IMR-90 (cell line): ENCODE measurements around the gene TRAF3. TPM values are rescaled to one million over a fixed set of nuclear protein-coding genes. Genes with fewer than 3 reads are reported as not detected.
A peak's percentile ranks its signal among the peaks of the same experiment; 100 is the strongest.

Experiments used
- ATAC-seq: fragments of 200-7000 bp; cut with Tn5 transposase; 2 replicates; pipeline ENCODE4 v1.9.1; 2020; ENCODE audit warnings: low read depth, mild to moderate bottlenecking, moderate library complexity
- BruUV-seq: library from RNA; stranded (reverse); fragments of 400-500 nt; replicated peaks from 2 replicates; lab custom pipeline; 2021; lab: Mats Ljungman, UMichigan
- CTCF ChIA-PET: fragments of 300-600 bp; formaldehyde crosslinking; extraction: SDS; loops from one replicate; lab custom pipeline; 2021; ENCODE audit warnings: antibody characterized with exemption; lab: Yijun Ruan, JAX
- POLR2A ChIA-PET: fragments of 300-600 bp; sonication (Branson Sonifier 250); formaldehyde crosslinking; loops from one replicate; lab custom pipeline; 2022; ENCODE audit warnings: antibody characterized with exemption; ENCODE audit not compliant: unreplicated experiment; lab: Charles Lee
- DNase-seq: peaks from one replicate; pipeline ENCODE4 v3.0.0; 2013
- H2AFZ ChIP-seq: replicated peaks from 2 replicates; pipeline ENCODE3; 2013; ENCODE audit warnings: low read length, mild to moderate bottlenecking; ENCODE audit not compliant: poor library complexity
- H2AK5ac ChIP-seq: 2 replicates; pipeline ENCODE4 v1.6.1; 2013; ENCODE audit warnings: low read depth, low read length, inconsistent platforms
- H2AK9ac ChIP-seq: replicated peaks from 2 replicates; pipeline ENCODE3; 2013; ENCODE audit warnings: mild to moderate bottlenecking, low read depth, low read length, moderate library complexity; ENCODE audit not compliant: poor library complexity
- H2BK120ac ChIP-seq: 2 replicates; pipeline ENCODE4 v1.6.1; 2013; ENCODE audit warnings: low read depth, low read length, inconsistent platforms
- H2BK15ac ChIP-seq: 3 replicates; pipeline ENCODE4 v1.6.1; 2013; ENCODE audit warnings: low read depth, low read length, inconsistent platforms
- H2BK20ac ChIP-seq: 2 replicates; pipeline ENCODE4 v1.6.1; 2013; ENCODE audit warnings: low read depth, mild to moderate bottlenecking, inconsistent platforms, low read length, moderate library complexity
- H2BK5ac ChIP-seq: 2 replicates; pipeline ENCODE4 v1.6.1; 2013; ENCODE audit warnings: mild to moderate bottlenecking, low read depth, low read length, inconsistent platforms; ENCODE audit not compliant: poor library complexity, severe bottlenecking
- H3K14ac ChIP-seq: replicated peaks from 2 replicates; pipeline ENCODE4 v1.6.1; 2013; ENCODE audit warnings: low read depth, low read length, inconsistent platforms
- H3K18ac ChIP-seq: 2 replicates; pipeline ENCODE4 v1.6.1; 2013; ENCODE audit warnings: low read depth, low read length, control low read depth
- H3K23ac ChIP-seq: 2 replicates; pipeline ENCODE4 v1.6.1; 2013; ENCODE audit warnings: low read depth, low read length, inconsistent platforms
- H3K27ac ChIP-seq: 2 replicates; pipeline ENCODE4 v1.5.1; 2013; ENCODE audit warnings: mild to moderate bottlenecking, control low read depth, low read length; ENCODE audit not compliant: insufficient read depth
- H3K27me3 ChIP-seq: 2 replicates; pipeline ENCODE4 v1.6.1; 2013; ENCODE audit warnings: low read length; ENCODE audit not compliant: control insufficient read depth, insufficient read depth
- H3K36me3 ChIP-seq: 2 replicates; pipeline ENCODE4 v1.6.1; 2013; ENCODE audit warnings: low read length, mixed read lengths; ENCODE audit not compliant: control insufficient read depth, insufficient read depth
- H3K4ac ChIP-seq: 2 replicates; pipeline ENCODE4 v1.6.1; 2013; ENCODE audit warnings: low read depth, low read length, inconsistent platforms
- H3K4me1 ChIP-seq: 2 replicates; pipeline ENCODE4 v1.6.1; 2013; ENCODE audit warnings: low read length, mixed read lengths; ENCODE audit not compliant: control insufficient read depth, insufficient read depth
- H3K4me2 ChIP-seq: 2 replicates; pipeline ENCODE4 v1.6.1; 2013; ENCODE audit warnings: low read depth, mild to moderate bottlenecking, control low read depth, low read length, moderate library complexity
- H3K4me3 ChIP-seq: 2 replicates; pipeline ENCODE4 v1.5.1; 2013; ENCODE audit warnings: low read depth, mild to moderate bottlenecking, control low read depth, low read length, moderate library complexity; ENCODE audit not compliant: insufficient read depth
- H3K56ac ChIP-seq: 2 replicates; pipeline ENCODE4 v1.6.1; 2013; ENCODE audit warnings: low read length, inconsistent platforms; ENCODE audit not compliant: insufficient read depth; ENCODE audit errors: extremely low read depth
- H3K79me1 ChIP-seq, 2 experiments: 2 replicates each; pipeline ENCODE4 v1.6.1; 2013; ENCODE audit warnings: low read length in 2 of 2, inconsistent platforms in 1 of 2, low read depth in 1 of 2
- H3K9ac ChIP-seq: 2 replicates; pipeline ENCODE4 v1.6.1; 2013; ENCODE audit warnings: low read depth, low read length, control low read depth
- H3K9me1 ChIP-seq: 2 replicates; pipeline ENCODE4 v1.6.1; 2013; ENCODE audit warnings: low read length, inconsistent platforms; ENCODE audit not compliant: insufficient read depth
- H3K9me3 ChIP-seq: 2 replicates; pipeline ENCODE4 v1.6.1; 2013; ENCODE audit warnings: low read length; ENCODE audit not compliant: control insufficient read depth, insufficient read depth
- H4K20me1 ChIP-seq: 2 replicates; pipeline ENCODE4 v1.6.1; 2013; ENCODE audit warnings: low read length, inconsistent platforms; ENCODE audit not compliant: insufficient read depth
- H4K5ac ChIP-seq: 2 replicates; pipeline ENCODE4 v1.6.1; 2013; ENCODE audit warnings: mild to moderate bottlenecking, low read depth, low read length, control low read depth
- H4K8ac ChIP-seq, 2 experiments: 2 replicates each; pipeline ENCODE4 v1.6.1; 2013; ENCODE audit warnings: low read depth in 2 of 2, low read length in 2 of 2, control low read depth in 1 of 2, inconsistent platforms in 1 of 2
- H4K91ac ChIP-seq: 2 replicates; pipeline ENCODE4 v1.6.1; 2013; ENCODE audit warnings: low read depth, low read length, inconsistent platforms; ENCODE audit not compliant: insufficient read depth
- CHD1 ChIP-seq: IDR thresholded peaks from 2 replicates; pipeline ENCODE4 v1.6.1; 2012; ENCODE audit warnings: low read depth, low read length, improper control_type of control experiment
- MAZ ChIP-seq: IDR thresholded peaks from 2 replicates; pipeline ENCODE4 v1.6.1; 2012; ENCODE audit warnings: low read depth, mild to moderate bottlenecking, low read length, improper control_type of control experiment, moderate library complexity, borderline replicate concordance
- MXI1 ChIP-seq: IDR thresholded peaks from 2 replicates; pipeline ENCODE4 v1.6.1; 2012; ENCODE audit warnings: low read depth, mild to moderate bottlenecking, low read length, moderate library complexity, borderline replicate concordance
- RFX5 ChIP-seq: IDR thresholded peaks from 2 replicates; pipeline ENCODE4 v1.8.0; 2012; ENCODE audit warnings: low read depth, mild to moderate bottlenecking, low read length, moderate library complexity
- WGBS, 2 experiments: methylation state at CpG; one replicate each; pipeline versions ENCODE4 v1.1.5 to v1.1.7; 2013; ENCODE audit warnings: missing lambda C conversion rate in 2 of 2; ENCODE audit not compliant: insufficient read length in 1 of 2; ENCODE audit errors: extremely low coverage in 2 of 2; 5-methylcytosine and 5-hydroxymethylcytosine counted together
- dilution Hi-C: fragments of 300-500 bp; cut with HindIII; formaldehyde crosslinking; loops from one replicate; pipeline ENCODE4 v1.14.3; 2018; ENCODE audit warnings: low sequenced_read_pairs; ENCODE audit not compliant: unreplicated experiment
- in situ Hi-C: fragments of 300-500 bp; cut with MboI; formaldehyde crosslinking; loops from 3 replicates; pipeline ENCODE4 v1.14.3; 2019; ENCODE audit warnings: low sequenced_read_pairs, inconsistent platforms, mixed read lengths
- intact Hi-C: fragments of 100-400 bp; cut with micrococcal nuclease; formaldehyde crosslinking; loops from 2 replicates; pipeline ENCODE4 v1.10.0; 2022
- polyA plus RNA-seq, 3 experiments: library from polyadenylated mRNA; depleted of rRNA; stranded (reverse); fragments of >200 nt; gene quantifications; 2 replicates each; pipeline ENCODE4 v1.2.3, GENCODE V29; 2012; ENCODE audit warnings: low replicate concordance in 1 of 3
- total RNA-seq: library from RNA; depleted of rRNA; stranded (reverse); fragments of >200 nt; gene quantifications from 2 replicates; pipeline ENCODE4 v1.2.3, GENCODE V29; 2012

Gene TRAF3
- total and polyA plus RNA-seq, 2 of the 4 experiments (the other 2 are of a cell fraction): 21.2 to 25.3 TPM

DNA sequence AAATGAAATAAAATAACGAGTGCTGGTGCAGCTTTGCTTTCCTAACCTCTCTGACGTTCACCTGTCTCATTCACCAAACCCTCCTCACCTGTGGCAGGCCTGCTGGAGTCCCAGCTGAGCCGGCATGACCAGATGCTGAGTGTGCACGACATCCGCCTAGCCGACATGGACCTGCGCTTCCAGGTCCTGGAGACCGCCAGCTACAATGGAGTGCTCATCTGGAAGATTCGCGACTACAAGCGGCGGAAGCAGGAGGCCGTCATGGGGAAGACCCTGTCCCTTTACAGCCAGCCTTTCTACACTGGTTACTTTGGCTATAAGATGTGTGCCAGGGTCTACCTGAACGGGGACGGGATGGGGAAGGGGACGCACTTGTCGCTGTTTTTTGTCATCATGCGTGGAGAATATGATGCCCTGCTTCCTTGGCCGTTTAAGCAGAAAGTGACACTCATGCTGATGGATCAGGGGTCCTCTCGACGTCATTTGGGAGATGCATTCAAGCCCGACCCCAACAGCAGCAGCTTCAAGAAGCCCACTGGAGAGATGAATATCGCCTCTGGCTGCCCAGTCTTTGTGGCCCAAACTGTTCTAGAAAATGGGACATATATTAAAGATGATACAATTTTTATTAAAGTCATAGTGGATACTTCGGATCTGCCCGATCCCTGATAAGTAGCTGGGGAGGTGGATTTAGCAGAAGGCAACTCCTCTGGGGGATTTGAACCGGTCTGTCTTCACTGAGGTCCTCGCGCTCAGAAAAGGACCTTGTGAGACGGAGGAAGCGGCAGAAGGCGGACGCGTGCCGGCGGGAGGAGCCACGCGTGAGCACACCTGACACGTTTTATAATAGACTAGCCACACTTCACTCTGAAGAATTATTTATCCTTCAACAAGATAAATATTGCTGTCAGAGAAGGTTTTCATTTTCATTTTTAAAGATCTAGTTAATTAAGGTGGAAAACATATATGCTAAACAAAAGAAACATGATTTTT lies 128.2 kb downstream of the TRAF3 start:
- WGBS, 2 experiments: 98% methylated on average over 14 of the region's 38 CpGs; no CpG with 5 or more reads in 1 of the 2 experiments
- dilution Hi-C loops: no loop called here
- BruUV-seq: TSS peak; percentile 33

More for the DNA sequence above, 128.2 kb downstream of the TRAF3 start:
- no peak overlapping the region for H3K23ac ChIP-seq
- CTCF ChIA-PET: no interaction called here
- TF ChIP-seq RFX5 (no peak), CHD1 (no peak), MAZ (no peak), MXI1 (no peak)
- no peak overlapping the region for H3K18ac ChIP-seq
- no peak overlapping the region for H2BK5ac ChIP-seq
- H2AK9ac ChIP-seq: no peak overlapping the region
- H3K36me3 ChIP-seq: peaks cover 23% of the 10 kb centered on the region
- no peak overlapping the region for H2BK15ac ChIP-seq
- H3K9me3 ChIP-seq: no peaks in the 10 kb centered on the region
- no peaks in the 10 kb centered on the region for H3K4me1 ChIP-seq
- H3K79me1 ChIP-seq: no peaks in the 10 kb centered on the region
- intact Hi-C loops (no loop called here), in situ Hi-C loops (no loop called here)
- no peak overlapping the region for H4K8ac ChIP-seq
- H3K4me2 ChIP-seq: no peak overlapping the region
- H3K14ac ChIP-seq: no peak overlapping the region
- no peak overlapping the region for H3K27ac ChIP-seq
- no peak overlapping the region for H2AFZ ChIP-seq
- no peak overlapping the region for H3K4ac ChIP-seq
- H3K27me3 ChIP-seq: no peaks in the 10 kb centered on the region
- no peak overlapping the region for H4K91ac ChIP-seq
- H3K9ac ChIP-seq: no peak overlapping the region
- 0 out of 2 replicates have a peak, but pooled peaks cover 2% of the 10 kb centered on the region for H3K9me1 ChIP-seq
- no peak for ATAC-seq
- H2AK5ac ChIP-seq: no peak overlapping the region
- no peak overlapping the region for H3K56ac ChIP-seq
- no peak overlapping the region for H2BK20ac ChIP-seq
- POLR2A ChIA-PET: no interaction called here
- no peak overlapping the region for H2BK120ac ChIP-seq
- no peak overlapping the region for H3K4me3 ChIP-seq
- no peaks in the 10 kb centered on the region for H4K20me1 ChIP-seq
- no peak for DNase-seq
- H4K5ac ChIP-seq: no peak overlapping the region
